ENCODE measurements around the gene SDS.

SDS gene

GRCh38 chr12:113370923-113371682 lies 32.6 kb downstream of the SDS start:
- DNase-seq, result no peak
- no peak overlapping the region for H3K4me3 ChIP-seq (ENCODE audit: low read depth, low read length)
- no peaks in the 10 kb centered on the region for H3K4me1 ChIP-seq
- no peaks in the 10 kb centered on the region for H3K27me3 ChIP-seq
- H3K9me3 ChIP-seq, result no peaks in the 10 kb centered on the region
- H3K36me3 ChIP-seq, result peaks cover 29% of the 10 kb centered on the region
- TF ChIP-seq, protein P1, sequence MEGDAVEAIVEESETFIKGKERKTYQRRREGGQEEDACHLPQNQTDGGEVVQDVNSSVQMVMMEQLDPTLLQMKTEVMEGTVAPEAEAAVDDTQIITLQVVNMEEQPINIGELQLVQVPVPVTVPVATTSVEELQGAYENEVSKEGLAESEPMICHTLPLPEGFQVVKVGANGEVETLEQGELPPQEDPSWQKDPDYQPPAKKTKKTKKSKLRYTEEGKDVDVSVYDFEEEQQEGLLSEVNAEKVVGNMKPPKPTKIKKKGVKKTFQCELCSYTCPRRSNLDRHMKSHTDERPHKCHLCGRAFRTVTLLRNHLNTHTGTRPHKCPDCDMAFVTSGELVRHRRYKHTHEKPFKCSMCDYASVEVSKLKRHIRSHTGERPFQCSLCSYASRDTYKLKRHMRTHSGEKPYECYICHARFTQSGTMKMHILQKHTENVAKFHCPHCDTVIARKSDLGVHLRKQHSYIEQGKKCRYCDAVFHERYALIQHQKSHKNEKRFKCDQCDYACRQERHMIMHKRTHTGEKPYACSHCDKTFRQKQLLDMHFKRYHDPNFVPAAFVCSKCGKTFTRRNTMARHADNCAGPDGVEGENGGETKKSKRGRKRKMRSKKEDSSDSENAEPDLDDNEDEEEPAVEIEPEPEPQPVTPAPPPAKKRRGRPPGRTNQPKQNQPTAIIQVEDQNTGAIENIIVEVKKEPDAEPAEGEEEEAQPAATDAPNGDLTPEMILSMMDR (IDR thresholded peaks at IDR 0.05; ENCODE audit: low read depth, low read length), result no peak

DNA sequence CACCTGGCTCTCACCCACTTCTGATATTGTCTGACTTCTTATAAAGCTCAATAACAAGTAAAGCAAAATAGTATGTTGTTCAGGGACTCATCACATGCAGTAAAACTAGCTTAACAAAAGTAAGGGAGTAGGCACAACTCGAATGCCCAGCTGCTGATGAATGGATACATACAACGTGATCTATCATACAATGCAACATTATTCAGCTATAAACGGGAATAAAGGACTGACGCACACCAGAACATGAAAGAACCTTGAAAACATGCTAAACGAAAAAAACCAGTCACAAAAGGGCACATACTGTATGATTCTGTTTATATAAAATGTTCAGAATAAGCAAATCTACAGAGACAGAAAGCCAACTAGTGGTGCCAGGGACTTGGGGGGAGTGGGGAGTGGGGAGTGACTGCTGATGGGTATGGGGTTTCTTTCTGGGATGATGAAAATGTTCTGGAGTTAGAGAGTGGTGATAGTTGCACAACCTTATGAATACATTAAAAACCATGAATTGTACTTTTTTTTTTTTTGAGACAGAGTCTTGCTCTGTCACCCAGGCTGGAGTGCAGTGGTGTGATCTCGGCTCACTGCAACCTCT lies 34.2 kb downstream of the SDS start:
- no peak for DNase-seq
- no peaks in the 10 kb centered on the region for H3K9me3 ChIP-seq
- TF ChIP-seq, protein P1 (IDR thresholded peaks at IDR 0.05; ENCODE audit: low read depth, low read length), result no peak
- H3K27me3 ChIP-seq, result no peaks in the 10 kb centered on the region
- peaks cover 19% of the 10 kb centered on the region for H3K36me3 ChIP-seq
- H3K4me3 ChIP-seq (ENCODE audit: low read depth, low read length), result no peak overlapping the region
- no peaks in the 10 kb centered on the region for H3K4me1 ChIP-seq

- H3K36me3 ChIP-seq, result peaks cover 15% of the 10 kb centered on the region; the same call in 1 of the 2 replicates
- no peaks in the 10 kb centered on the region for H3K27me3 ChIP-seq
- DNase-seq, result no peak
- no peaks in the 10 kb centered on the region for H3K9me3 ChIP-seq
- no peaks in the 10 kb centered on the region for H3K4me1 ChIP-seq
- TF ChIP-seq, protein P1 (IDR thresholded peaks at IDR 0.05; ENCODE audit: low read depth, low read length), result no peak
- H3K4me3 ChIP-seq (ENCODE audit: low read depth, low read length), result no peak overlapping the region
Measured at GRCh38 chr12:113368331-113368730, 35.4 kb downstream of the SDS start.

DNA sequence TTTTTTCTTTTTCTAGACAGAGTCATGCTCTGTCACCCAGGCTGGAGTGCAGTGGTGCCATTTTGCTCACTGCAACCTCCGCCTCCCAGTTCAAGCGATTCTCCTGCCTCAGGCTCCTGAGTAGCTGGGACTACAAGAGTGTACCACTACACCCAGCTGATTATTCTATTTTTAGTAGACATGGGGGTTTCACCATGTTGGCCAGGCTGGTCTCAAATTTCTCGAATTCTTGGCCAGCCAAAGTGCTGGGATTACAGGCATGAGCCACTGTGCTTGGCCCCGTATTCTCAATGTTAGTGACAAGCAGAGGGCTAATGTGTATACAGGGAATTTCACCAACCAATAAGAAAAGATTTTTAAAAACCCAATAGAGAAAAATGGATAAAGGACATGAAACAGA lies 36.9 kb downstream of the SDS start:
- Histone ChIP-seq H3K9me3 (no peaks in the 10 kb centered on the region), H3K27me3 (no peaks in the 10 kb centered on the region), H3K36me3 (peaks cover 12% of the 10 kb centered on the region; the same call in 1 of the 2 replicates), H3K4me3 (ENCODE audit: low read depth, low read length) (no peak overlapping the region), H3K4me1 (no peaks in the 10 kb centered on the region)
- TF ChIP-seq, protein P1 (IDR thresholded peaks at IDR 0.05; ENCODE audit: low read depth, low read length), result no peak
- no peak for DNase-seq

DNA sequence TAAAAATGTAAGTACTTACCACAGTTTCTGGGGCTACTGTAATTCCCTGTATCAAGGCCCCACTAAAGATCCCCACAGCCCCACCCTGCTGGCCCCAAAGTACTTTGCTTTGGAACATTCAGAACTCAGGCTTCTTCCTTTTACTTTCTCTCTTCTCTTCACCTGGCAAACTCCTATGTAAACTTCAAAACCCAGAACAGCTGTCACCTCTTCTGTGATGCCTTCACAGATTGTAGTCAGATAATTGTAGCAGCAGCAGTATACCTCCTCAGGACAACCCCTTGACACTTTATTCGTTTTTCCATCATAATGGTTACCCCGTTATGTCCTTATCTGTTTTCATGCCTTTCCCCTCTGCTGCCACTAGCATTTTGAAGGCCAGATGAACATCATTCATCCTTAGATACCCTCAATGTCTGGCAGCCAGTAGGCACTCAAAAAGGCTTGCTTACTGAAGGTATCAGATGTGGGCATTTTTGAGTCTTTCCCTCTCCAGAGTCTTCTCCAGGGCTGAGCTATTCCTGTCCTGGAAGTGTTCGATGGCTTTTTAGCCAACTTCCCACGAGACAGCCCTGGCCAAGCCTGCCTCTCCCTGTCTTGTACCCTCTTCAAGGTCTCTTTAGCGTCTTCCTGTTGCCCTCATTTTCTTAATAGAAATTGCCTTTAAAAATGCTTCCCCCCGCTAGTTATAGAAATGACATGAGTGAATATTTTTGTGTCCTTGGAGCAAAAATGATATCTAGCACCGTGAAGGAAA lies 37.9 kb downstream of the SDS start:
- H3K4me1 ChIP-seq, result no peaks in the 10 kb centered on the region
- H3K9me3 ChIP-seq, result no peaks in the 10 kb centered on the region
- DNase-seq, result no peak
- TF ChIP-seq, protein P1 (IDR thresholded peaks at IDR 0.05; ENCODE audit: low read depth, low read length), result no peak
- H3K4me3 ChIP-seq (ENCODE audit: low read depth, low read length), result no peak overlapping the region
- H3K27me3 ChIP-seq, result no peaks in the 10 kb centered on the region
- H3K36me3 ChIP-seq, result peaks cover 3% of the 10 kb centered on the region; the same call in 1 of the 2 replicates

All from BE2C (cell line).